Activated CD8-positive, alpha-beta T cell treated with anti-CD3 and anti-CD28 coated beads for 36 hours (primary cell): Measurements from ENCODE around the gene MOSPD2. TPM values are rescaled to one million over a fixed set of nuclear protein-coding genes. Genes with fewer than 3 reads are reported as not detected.

ENCODE experiments used
- ATAC-seq: fragments of 200-7000 bp; cut with Tn5 transposase; one replicate; pipeline ENCODE4 v1.10.0; 2021; ENCODE audit warnings: mild to moderate bottlenecking, moderate library complexity
- CTCF ChIA-PET: fragments of 350-600 bp; sonication (Branson Sonifier 250); formaldehyde crosslinking; loops from one replicate; lab custom pipeline; 2021; ENCODE audit warnings: antibody characterized with exemption; lab: Charles Lee
- POLR2A ChIA-PET: fragments of 350-600 bp; sonication (Branson Sonifier 250); formaldehyde crosslinking; loops from one replicate; lab custom pipeline; 2021; ENCODE audit warnings: antibody characterized with exemption; lab: Charles Lee
- DNase-seq: peaks from one replicate; pipeline ENCODE4 v3.0.0-alpha.2; 2020
- H3K27ac Mint-ChIP-seq: one replicate; pipeline ENCODE4 v1.8.0; 2021; ENCODE audit warnings: mild to moderate bottlenecking, mixed read lengths
- H3K27me3 Mint-ChIP-seq: one replicate; pipeline ENCODE4 v1.8.0; 2021; ENCODE audit warnings: mixed read lengths
- H3K36me3 Mint-ChIP-seq: one replicate; pipeline ENCODE4 v1.8.0; 2021; ENCODE audit warnings: low read depth, mixed read lengths
- H3K4me1 Mint-ChIP-seq: one replicate; pipeline ENCODE4 v1.8.0; 2021; ENCODE audit warnings: low read depth, mixed read lengths
- H3K4me3 Mint-ChIP-seq: one replicate; pipeline ENCODE4 v1.8.0; 2021; ENCODE audit warnings: mild to moderate bottlenecking, moderate library complexity, mixed read lengths
- H3K9me3 Mint-ChIP-seq: one replicate; pipeline ENCODE4 v1.8.0; 2021; ENCODE audit warnings: mixed read lengths
- intact Hi-C: fragments of 100-400 bp; cut with micrococcal nuclease; formaldehyde crosslinking; loops from one replicate; pipeline ENCODE4 v1.10.0; 2022
- total RNA-seq, 2 experiments: library from RNA; stranded (reverse); gene quantifications; one replicate each; pipeline ENCODE4 v1.2.3, GENCODE V29; 2021
- TF ChIP-seq, protein P1 (sequence below): fragments of 200-600 bp; IDR thresholded peaks from one replicate; pipeline ENCODE4 v1.8.0; 2022; ENCODE audit warnings: antibody characterized with exemption, mild to moderate bottlenecking

Gene MOSPD2
- total RNA-seq, 2 experiments from 2014 or later, result 11.0 to 11.6 TPM

DNA sequence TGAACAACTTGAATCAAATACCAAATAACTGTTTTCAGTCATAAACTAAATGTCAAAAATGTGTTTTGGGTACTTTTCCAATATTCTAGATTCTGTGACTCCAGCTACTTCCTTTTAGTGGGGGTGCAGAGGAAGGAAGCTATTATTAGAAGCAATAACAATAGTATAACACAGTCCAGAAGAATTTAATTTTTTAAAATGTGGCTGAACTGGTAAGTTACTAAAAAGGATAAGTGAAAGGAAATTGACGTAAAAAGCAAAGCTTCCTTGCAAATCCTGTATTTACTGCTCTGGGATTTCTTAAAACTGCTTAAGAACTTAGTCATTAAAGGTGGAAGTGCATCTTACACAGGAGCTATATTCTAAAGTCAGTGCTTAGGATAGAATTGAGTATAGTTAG lies 53.2 kb downstream of the MOSPD2 start:
- intact Hi-C loops, result no loop called here

DNA sequence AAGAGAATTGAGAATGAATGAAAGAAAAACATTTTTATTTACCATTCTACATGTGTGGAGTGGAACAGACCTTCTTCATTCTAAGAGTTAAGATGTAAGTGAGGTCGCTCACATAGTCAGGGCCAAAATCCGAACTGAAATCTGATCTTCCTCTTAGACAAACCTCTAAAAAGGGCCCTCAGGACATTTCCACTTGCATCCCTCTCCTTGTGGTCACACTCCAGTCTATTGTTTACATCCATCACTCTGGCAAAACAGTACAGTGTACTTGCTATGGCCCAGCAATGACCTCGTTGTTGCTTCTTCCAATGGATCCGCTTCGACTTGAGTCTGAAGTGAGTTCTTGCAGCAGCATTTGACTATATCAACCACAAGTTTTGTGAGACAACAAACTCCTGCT lies 54.2 kb downstream of the MOSPD2 start:
- no peaks in the 10 kb centered on the region for H3K36me3 Mint-ChIP-seq
- ChIA-PET POLR2A (no interaction called here), CTCF (no interaction called here)
- TF ChIP-seq, protein P1, sequence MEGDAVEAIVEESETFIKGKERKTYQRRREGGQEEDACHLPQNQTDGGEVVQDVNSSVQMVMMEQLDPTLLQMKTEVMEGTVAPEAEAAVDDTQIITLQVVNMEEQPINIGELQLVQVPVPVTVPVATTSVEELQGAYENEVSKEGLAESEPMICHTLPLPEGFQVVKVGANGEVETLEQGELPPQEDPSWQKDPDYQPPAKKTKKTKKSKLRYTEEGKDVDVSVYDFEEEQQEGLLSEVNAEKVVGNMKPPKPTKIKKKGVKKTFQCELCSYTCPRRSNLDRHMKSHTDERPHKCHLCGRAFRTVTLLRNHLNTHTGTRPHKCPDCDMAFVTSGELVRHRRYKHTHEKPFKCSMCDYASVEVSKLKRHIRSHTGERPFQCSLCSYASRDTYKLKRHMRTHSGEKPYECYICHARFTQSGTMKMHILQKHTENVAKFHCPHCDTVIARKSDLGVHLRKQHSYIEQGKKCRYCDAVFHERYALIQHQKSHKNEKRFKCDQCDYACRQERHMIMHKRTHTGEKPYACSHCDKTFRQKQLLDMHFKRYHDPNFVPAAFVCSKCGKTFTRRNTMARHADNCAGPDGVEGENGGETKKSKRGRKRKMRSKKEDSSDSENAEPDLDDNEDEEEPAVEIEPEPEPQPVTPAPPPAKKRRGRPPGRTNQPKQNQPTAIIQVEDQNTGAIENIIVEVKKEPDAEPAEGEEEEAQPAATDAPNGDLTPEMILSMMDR, result no peak
- no peaks in the 10 kb centered on the region for H3K9me3 Mint-ChIP-seq
- no peaks in the 10 kb centered on the region for H3K4me1 Mint-ChIP-seq
- H3K4me3 Mint-ChIP-seq, result no peak overlapping the region
- DNase-seq (no peak), ATAC-seq (no peak)
- intact Hi-C loops, result no loop called here
- peaks cover 3% of the 10 kb centered on the region for H3K27me3 Mint-ChIP-seq
- no peak overlapping the region for H3K27ac Mint-ChIP-seq

More for the DNA sequence above, 53.2 kb downstream of the MOSPD2 start:
- no peaks in the 10 kb centered on the region for H3K9me3 Mint-ChIP-seq
- no peaks in the 10 kb centered on the region for H3K27me3 Mint-ChIP-seq
- ATAC-seq (no peak), DNase-seq (no peak)
- no peaks in the 10 kb centered on the region for H3K4me1 Mint-ChIP-seq
- no peak overlapping the region for H3K4me3 Mint-ChIP-seq
- no peak overlapping the region for H3K27ac Mint-ChIP-seq
- TF ChIP-seq, protein P1, result no peak
- POLR2A ChIA-PET, result no interaction called here
- no peaks in the 10 kb centered on the region for H3K36me3 Mint-ChIP-seq
- CTCF ChIA-PET, result no interaction called here

DNA sequence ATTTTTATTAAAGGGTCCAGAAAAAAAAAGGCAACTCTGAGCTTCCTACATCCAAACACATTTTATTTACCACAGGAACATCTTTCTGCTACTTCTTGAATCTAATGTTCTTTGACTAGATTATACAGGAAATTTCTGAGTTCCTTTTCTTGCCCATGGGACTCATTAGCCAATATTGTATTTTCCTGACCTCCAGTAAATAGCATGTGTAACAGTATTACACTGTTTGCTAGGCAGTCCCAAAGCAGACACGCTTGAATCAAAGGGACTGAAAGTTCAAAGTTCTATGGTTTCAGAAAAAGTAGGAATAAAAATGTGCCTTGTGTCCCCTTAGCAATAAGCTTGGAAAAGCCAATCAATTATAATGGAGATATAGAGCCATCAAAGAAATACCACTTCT lies 57.4 kb downstream of the MOSPD2 start:
- POLR2A ChIA-PET, result no interaction called here
- no peaks in the 10 kb centered on the region for H3K4me1 Mint-ChIP-seq
- ATAC-seq (no peak), DNase-seq (no peak)
- CTCF ChIA-PET, result no interaction called here
- intact Hi-C loops, result no loop called here
- H3K36me3 Mint-ChIP-seq, result no peaks in the 10 kb centered on the region
- TF ChIP-seq, protein P1, result no peak
- peaks cover 3% of the 10 kb centered on the region for H3K27me3 Mint-ChIP-seq
- no peak overlapping the region for H3K27ac Mint-ChIP-seq
- H3K9me3 Mint-ChIP-seq, result no peaks in the 10 kb centered on the region
- H3K4me3 Mint-ChIP-seq, result no peak overlapping the region

DNA sequence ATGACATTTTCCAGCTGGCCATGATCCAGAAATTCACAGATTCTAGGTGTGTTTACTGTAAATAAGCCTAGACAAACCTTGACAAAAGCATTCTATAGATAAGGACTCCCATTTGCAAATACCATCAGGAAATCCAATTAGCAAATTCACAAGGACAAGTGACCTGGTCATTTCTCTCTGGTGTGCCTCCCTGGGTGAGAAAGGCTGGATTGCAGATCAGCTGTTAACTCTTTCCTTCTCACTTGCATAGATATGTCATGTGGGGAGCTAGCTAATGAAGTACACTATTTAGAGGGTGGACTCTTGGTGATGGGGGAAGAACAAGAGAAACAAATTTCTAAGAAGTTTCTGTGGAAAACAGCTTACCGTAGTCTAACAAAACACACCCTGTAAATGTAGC lies 58.9 kb downstream of the MOSPD2 start:
- no peaks in the 10 kb centered on the region for H3K9me3 Mint-ChIP-seq
- CTCF ChIA-PET, result no interaction called here
- no peaks in the 10 kb centered on the region for H3K36me3 Mint-ChIP-seq
- intact Hi-C loops, result no loop called here
- peaks cover 3% of the 10 kb centered on the region for H3K27me3 Mint-ChIP-seq
- DNase-seq (no peak), ATAC-seq (no peak)
- TF ChIP-seq, protein P1, result no peak
- no peak overlapping the region for H3K4me3 Mint-ChIP-seq
- no peaks in the 10 kb centered on the region for H3K4me1 Mint-ChIP-seq
- H3K27ac Mint-ChIP-seq, result no peak overlapping the region
- POLR2A ChIA-PET, result no interaction called here

DNA sequence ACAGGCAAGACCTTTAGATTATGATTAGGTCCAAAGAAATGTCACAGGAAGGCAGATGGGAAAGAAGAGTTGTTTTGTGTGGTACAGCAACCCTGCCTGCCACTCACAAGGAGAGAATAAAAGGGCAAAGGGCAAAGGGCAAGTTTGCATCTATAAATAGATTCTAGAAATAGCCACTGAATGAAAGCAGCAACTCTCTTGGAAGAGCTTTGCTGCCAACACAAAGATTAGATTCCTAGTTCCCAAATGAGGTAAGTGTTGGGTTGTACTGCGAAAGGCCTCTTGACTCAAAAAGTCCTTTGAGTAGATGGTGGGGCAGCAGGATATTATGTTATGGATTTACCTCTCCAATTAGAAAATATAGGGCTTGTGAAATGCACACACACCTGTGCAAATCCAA lies 61.2 kb downstream of the MOSPD2 start:
- intact Hi-C loops, result no loop called here
- ChIA-PET POLR2A (no interaction called here), CTCF (no interaction called here)
- peaks cover 3% of the 10 kb centered on the region for H3K27me3 Mint-ChIP-seq
- H3K4me3 Mint-ChIP-seq, result no peak overlapping the region
- no peak for DNase-seq
- no peaks in the 10 kb centered on the region for H3K9me3 Mint-ChIP-seq
- no peak overlapping the region for H3K27ac Mint-ChIP-seq
- H3K36me3 Mint-ChIP-seq, result no peaks in the 10 kb centered on the region
- TF ChIP-seq, protein P1, result no peak
- no peaks in the 10 kb centered on the region for H3K4me1 Mint-ChIP-seq
- no peak for ATAC-seq
